D721Med (cell line): Measurements from ENCODE around the gene OR2T3.
"Not testable (repeated sequence)": the region's sequence is repeated elsewhere in the genome, so short reads cannot be mapped to it uniquely, and the experiment has no call there.

Source experiments
- DNase-seq: peaks from one replicate; pipeline ENCODE4 v3.0.0; 2011; ENCODE audit warnings: low spot score; ENCODE audit not compliant: insufficient read length
- FAIRE-seq: peaks from 2 replicates; lab custom pipeline; 2011; peaks lifted over from hg19 to GRCh38; lab: Jason Lieb, UNC

OR2T3 gene

GRCh38 chr1:248473051-248473450, at the start of gene OR2T3:
TSS of gene OR2T3 (plus strand) at chr1:248473351. CDS start at chr1:248473351, 0 bp downstream.
- not testable (repeated sequence) for DNase-seq, FAIRE-seq

GRCh38 chr1:248427526-248428191, 45.5 kb upstream of the OR2T3 start:
- FAIRE-seq, DNase-seq: not testable (repeated sequence)

GRCh38 chr1:248428192-248428533, 45.0 kb upstream of the OR2T3 start:
- FAIRE-seq, DNase-seq: not testable (repeated sequence)

GRCh38 chr1:248431683-248432082, 41.5 kb upstream of the OR2T3 start:
- not testable (repeated sequence) for DNase-seq, FAIRE-seq

GRCh38 chr1:248432201-248432600, 41.0 kb upstream of the OR2T3 start:
- not testable (repeated sequence) for FAIRE-seq, DNase-seq

GRCh38 chr1:248433811-248434415, 39.2 kb upstream of the OR2T3 start:
- not testable (repeated sequence) for FAIRE-seq, DNase-seq

GRCh38 chr1:248434913-248435312, 38.2 kb upstream of the OR2T3 start:
- not testable (repeated sequence) for DNase-seq, FAIRE-seq

GRCh38 chr1:248436303-248436702, 36.8 kb upstream of the OR2T3 start:
- not testable (repeated sequence) for FAIRE-seq, DNase-seq

GRCh38 chr1:248438668-248439067, 34.5 kb upstream of the OR2T3 start:
- not testable (repeated sequence) for FAIRE-seq, DNase-seq

GRCh38 chr1:248439283-248439682, 33.9 kb upstream of the OR2T3 start:
- not testable (repeated sequence) for FAIRE-seq, DNase-seq

- FAIRE-seq, DNase-seq: not testable (repeated sequence)
Measured at GRCh38 chr1:248442500-248443277, 30.5 kb upstream of the OR2T3 start.

GRCh38 chr1:248444603-248445002, 28.5 kb upstream of the OR2T3 start:
- FAIRE-seq, DNase-seq: not testable (repeated sequence)

- FAIRE-seq, DNase-seq: not testable (repeated sequence)
Measured at GRCh38 chr1:248445399-248445798, 27.8 kb upstream of the OR2T3 start, which contains the start of gene OR2T2. TSS of gene OR2T2 (plus strand) at chr1:248445637. CDS start at chr1:248452798, 7,161 bp downstream.

- FAIRE-seq, DNase-seq: not testable (repeated sequence)
Measured at GRCh38 chr1:248448409-248449074, 24.6 kb upstream of the OR2T3 start.

- peak; percentile 38 for FAIRE-seq
- not testable (repeated sequence) for DNase-seq
Measured at GRCh38 chr1:248449821-248450465, 23.2 kb upstream of the OR2T3 start.

- DNase-seq, FAIRE-seq: not testable (repeated sequence)
Measured at GRCh38 chr1:248450466-248451145, 22.5 kb upstream of the OR2T3 start.

GRCh38 chr1:248453619-248454018, 19.5 kb upstream of the OR2T3 start:
- FAIRE-seq, DNase-seq: not testable (repeated sequence)

GRCh38 chr1:248455045-248455444, 18.1 kb upstream of the OR2T3 start:
- DNase-seq, FAIRE-seq: not testable (repeated sequence)
